Cardiac fibroblast (primary cell): ENCODE results near the gene BLVRA.

ENCODE experiments used
- DNase-seq, 2 donors: peaks; one replicate each; pipeline versions ENCODE4 v3.0.0 to v3.0.0-alpha.2; 2010; ENCODE audit warnings: low read depth in 2 of 2
- H3K4me3 ChIP-seq, 2 donors: replicated peaks in 1 of 2; 1 replicate in 1 of 2; 2 replicates in 1 of 2; pipeline ENCODE4 v1.5.1; 2011; ENCODE audit warnings: low read depth in 2 of 2, low read length in 2 of 2, mild to moderate bottlenecking in 2 of 2, moderate library complexity in 1 of 2
- TF ChIP-seq, protein P1 (sequence below): IDR thresholded peaks from one replicate; pipeline ENCODE4 v1.5.1; 2011; ENCODE audit warnings: low read depth, mild to moderate bottlenecking, low read length, inconsistent platforms

BLVRA gene

DNA sequence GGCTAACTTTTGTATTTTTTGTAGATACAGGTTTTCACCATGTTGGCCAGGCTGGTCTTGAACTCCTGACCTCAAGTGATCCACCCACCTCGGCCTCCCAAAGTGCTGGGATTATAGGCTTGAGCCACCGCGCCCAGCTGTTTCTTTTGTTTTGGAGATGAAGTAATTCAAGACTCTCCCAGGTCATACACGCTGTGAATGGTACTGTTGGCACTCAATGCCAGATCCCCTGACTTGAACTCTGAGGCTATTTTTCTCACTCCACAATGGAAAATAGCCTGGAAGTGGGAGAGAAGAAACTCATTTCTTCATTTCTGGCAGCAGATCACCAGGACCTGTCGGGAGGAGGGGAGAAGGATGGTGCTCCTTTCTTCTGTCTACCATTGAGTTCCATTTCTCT, 32.4 kb downstream of the BLVRA start:
- DNase-seq: no peak
- TF ChIP-seq, protein P1, sequence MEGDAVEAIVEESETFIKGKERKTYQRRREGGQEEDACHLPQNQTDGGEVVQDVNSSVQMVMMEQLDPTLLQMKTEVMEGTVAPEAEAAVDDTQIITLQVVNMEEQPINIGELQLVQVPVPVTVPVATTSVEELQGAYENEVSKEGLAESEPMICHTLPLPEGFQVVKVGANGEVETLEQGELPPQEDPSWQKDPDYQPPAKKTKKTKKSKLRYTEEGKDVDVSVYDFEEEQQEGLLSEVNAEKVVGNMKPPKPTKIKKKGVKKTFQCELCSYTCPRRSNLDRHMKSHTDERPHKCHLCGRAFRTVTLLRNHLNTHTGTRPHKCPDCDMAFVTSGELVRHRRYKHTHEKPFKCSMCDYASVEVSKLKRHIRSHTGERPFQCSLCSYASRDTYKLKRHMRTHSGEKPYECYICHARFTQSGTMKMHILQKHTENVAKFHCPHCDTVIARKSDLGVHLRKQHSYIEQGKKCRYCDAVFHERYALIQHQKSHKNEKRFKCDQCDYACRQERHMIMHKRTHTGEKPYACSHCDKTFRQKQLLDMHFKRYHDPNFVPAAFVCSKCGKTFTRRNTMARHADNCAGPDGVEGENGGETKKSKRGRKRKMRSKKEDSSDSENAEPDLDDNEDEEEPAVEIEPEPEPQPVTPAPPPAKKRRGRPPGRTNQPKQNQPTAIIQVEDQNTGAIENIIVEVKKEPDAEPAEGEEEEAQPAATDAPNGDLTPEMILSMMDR: no peak
- no peak overlapping the region for H3K4me3 ChIP-seq

DNA sequence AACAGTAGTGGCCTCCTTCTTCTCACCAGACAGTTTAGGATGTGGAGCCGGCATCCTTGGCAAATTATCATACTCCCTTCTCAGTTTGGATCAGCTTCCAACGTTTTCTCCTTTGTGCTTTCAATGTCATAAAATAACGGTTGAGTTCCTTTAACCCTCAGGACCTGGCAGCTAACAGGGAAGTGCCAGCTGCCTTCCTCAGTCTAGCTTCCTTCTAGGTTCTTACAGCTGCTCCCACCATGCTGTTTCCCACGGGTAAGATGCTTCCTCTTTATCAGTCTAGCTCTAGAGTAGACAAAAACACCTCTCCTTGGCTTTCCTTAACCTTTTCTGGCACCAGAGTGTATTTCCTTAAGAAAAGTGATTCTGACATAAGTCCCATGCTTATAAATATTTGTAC, 33.2 kb downstream of the BLVRA start:
- TF ChIP-seq, protein P1: no peak
- no peak for DNase-seq
- no peak overlapping the region for H3K4me3 ChIP-seq

DNA sequence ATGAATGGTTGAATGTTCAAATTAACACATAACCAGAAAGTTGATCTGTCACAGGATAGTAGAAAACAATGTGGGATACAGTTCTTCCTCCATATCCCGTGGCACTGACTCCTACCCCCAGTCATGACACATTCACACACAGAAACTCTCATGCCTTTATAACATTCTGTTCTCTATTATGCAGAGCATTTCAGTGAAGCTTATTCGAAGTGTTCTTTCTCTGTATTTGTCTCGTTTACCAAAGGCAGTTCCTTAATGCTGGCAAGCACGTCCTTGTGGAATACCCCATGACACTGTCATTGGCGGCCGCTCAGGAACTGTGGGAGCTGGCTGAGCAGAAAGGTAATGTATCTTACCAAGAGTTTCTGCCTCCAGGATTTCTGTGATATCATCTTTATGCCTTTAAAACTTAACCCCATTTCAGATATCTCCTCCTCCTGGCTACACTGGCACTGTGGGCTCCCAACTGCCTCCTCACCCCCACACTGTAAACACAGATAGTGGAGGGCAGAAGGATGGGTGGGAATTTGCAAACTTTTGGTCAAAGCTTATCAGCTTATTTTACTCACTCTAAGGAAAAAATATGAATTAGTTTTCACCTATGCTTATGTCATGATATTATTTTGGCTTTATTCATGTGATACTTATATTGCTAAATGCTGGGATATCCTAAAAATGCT, 34.1 kb downstream of the BLVRA start:
- TF ChIP-seq, protein P1: no peak

DNA sequence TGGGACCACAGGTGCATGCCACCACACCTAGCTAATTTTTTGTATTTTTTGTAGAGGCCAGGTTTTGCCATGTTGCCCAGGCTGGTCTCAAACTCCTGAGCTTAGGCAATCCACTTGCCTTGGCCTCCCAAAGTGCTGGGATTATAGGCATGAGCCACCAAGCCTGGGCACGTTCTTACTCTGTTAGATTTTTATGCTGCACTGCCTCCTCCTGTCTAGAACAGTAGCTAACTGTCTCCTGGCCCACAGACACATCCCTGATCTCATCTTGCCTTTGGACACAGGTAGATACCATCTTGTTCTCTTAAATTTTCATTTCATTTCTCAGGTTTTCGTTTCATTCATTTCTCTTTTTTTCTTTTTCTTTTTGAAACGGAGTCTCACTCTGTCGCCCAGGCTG, 41.1 kb downstream of the BLVRA start:
- TF ChIP-seq, protein P1: no peak
- peak; percentile 3 to 6 for DNase-seq
- no peak overlapping the region for H3K4me3 ChIP-seq

More for the DNA sequence above, 34.1 kb downstream of the BLVRA start:
- no peak overlapping the region for H3K4me3 ChIP-seq
- no peak for DNase-seq

DNA sequence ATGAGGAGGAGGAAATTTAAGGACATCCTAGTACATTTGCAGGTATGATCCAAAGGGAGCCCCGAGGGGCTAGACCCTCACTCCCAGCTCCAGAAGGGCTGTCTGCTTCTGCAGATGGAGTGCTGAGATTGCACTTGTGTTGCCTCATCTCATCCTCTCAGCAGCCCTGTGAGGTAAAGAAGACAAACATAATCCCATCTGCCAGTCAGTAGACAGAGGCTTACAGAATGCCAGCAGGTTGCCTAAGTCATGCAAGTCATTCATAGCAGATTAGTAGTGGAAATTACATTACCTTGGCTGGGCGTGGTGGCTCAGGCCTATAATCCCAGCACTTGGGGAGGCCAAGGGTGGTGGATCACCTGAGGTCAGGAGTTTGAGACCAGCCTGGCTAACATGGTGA, 45.4 kb downstream of the BLVRA start:
- no peak overlapping the region for H3K4me3 ChIP-seq
- no peak for DNase-seq
- TF ChIP-seq, protein P1: no peak

DNA sequence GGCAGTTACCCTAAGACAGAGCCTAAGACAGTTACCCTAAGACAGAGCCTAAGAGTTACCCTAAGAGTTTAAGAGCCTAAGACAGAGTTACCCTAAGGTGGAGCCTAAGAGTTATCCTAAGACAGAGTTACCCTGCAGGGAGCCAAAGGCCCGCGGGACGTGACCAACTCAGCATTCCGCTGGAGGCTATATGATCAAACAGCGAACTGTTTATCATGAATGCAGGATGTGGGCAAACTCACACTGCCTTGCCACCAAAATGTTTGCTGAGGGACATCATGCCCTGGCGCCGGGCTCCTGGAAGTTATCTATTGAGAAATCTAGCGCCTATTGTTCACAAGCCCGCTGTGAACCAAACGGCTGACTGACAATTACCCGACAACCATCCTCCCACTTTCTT, 49.9 kb downstream of the BLVRA start:
- no peak overlapping the region for H3K4me3 ChIP-seq
- TF ChIP-seq, protein P1: no peak
- DNase-seq: no peak
